Gastroesophageal sphincter (tissue), 4 donors: Measurements from ENCODE around the gene COX7B. TPM values are rescaled to one million over a fixed set of nuclear protein-coding genes. Genes with fewer than 3 reads are reported as not detected.
"Not testable (repeated sequence)": the region's sequence is repeated elsewhere in the genome, so short reads cannot be mapped to it uniquely, and the experiment has no call there.

Experiments
- ATAC-seq: fragments of 150-250 bp; one replicate; pipeline ENCODE4 v1.9.1; 2016; ENCODE audit warnings: mild to moderate bottlenecking, moderate library complexity
- H3K27ac ChIP-seq, 4 donors: fragments of 200-600 bp; sonication (generic) in 3 of 4; 1 replicate in 3 of 4; 2 replicates in 1 of 4; pipeline ENCODE4 v1.5.1; 2016 to 2019
- H3K27me3 ChIP-seq: fragments of 200-600 bp; sonication (generic); one replicate; pipeline ENCODE4 v1.5.1; 2019
- H3K36me3 ChIP-seq, 2 donors: fragments of 200-600 bp; sonication (generic); one replicate each; pipeline ENCODE4 v1.5.1; 2019; ENCODE audit warnings: control low read depth in 1 of 2
- H3K4me1 ChIP-seq, 3 donors: fragments of 200-600 bp; sonication (generic); 1 replicate in 2 of 3; 2 replicates in 1 of 3; pipeline ENCODE4 v1.5.1; 2016 to 2019; ENCODE audit warnings: control low read depth in 2 of 3
- H3K4me3 ChIP-seq, 2 donors: fragments of 200-600 bp; sonication (generic); one replicate each; pipeline ENCODE4 v1.5.1; 2019; ENCODE audit warnings: mild to moderate bottlenecking in 1 of 2, moderate library complexity in 1 of 2
- H3K9me3 ChIP-seq, 3 donors: fragments of 200-600 bp; sonication (generic); one replicate each; pipeline ENCODE4 v1.5.1; 2017 to 2019; ENCODE audit warnings: control low read depth in 2 of 3
- CTCF ChIP-seq, 4 experiments: fragments of 200-600 bp in 2 of 4; fragments of 450-650 bp in 2 of 4; sonication (generic) in 1 of 4; IDR thresholded peaks; one replicate each; pipeline ENCODE4 v1.5.1; 2017 to 2019; ENCODE audit warnings: antibody characterized with exemption in 4 of 4, mild to moderate bottlenecking in 2 of 4, moderate library complexity in 2 of 4
- EP300 ChIP-seq: sonication (generic); formaldehyde crosslinking; IDR thresholded peaks from one replicate; pipeline ENCODE4 v1.6.1; 2017; ENCODE audit warnings: antibody characterized with exemption, mild to moderate bottlenecking
- POLR2A ChIP-seq, 2 donors: fragments of 450-650 bp; IDR thresholded peaks; one replicate each; pipeline ENCODE4 v1.6.1; 2017; ENCODE audit warnings: antibody characterized with exemption in 2 of 2, mild to moderate bottlenecking in 2 of 2, moderate library complexity in 1 of 2
- POLR2AphosphoS5 ChIP-seq: sonication (generic); formaldehyde crosslinking; IDR thresholded peaks from one replicate; pipeline ENCODE4 v1.6.1; 2017; ENCODE audit warnings: antibody characterized with exemption
- WGBS, 2 donors: methylation state at CpG; one replicate each; pipeline ENCODE4 v1.1.5; 2018; ENCODE audit warnings: low coverage in 1 of 2; 5-methylcytosine and 5-hydroxymethylcytosine counted together
- total RNA-seq, 4 donors: library from RNA; depleted of rRNA; stranded (reverse); fragments of >200 nt; gene quantifications; one replicate each; pipeline ENCODE4 v1.1.0, GENCODE V29; 2016

The COX7B gene
- total RNA-seq, 4 donors from 2014 or later: 338 to 504 (median 366) TPM

GRCh38 chrX:77938083-77938680, 38.9 kb downstream of the COX7B start:
- H3K36me3 ChIP-seq: no peaks in the 10 kb centered on the region
- peaks cover 0 to 12% (median 0%) of the 10 kb centered on the region in 3 donors for H3K4me1 ChIP-seq
- no peaks in the 10 kb centered on the region for H3K9me3 ChIP-seq
- 56 to 77% methylated on average over 4 of the region's 4 CpGs for WGBS, 2 donors
- ATAC-seq: no peak
- H3K27me3 ChIP-seq: no peaks in the 10 kb centered on the region
- H3K27ac ChIP-seq: no peak overlapping the region
- TF ChIP-seq EP300: no peak
- TF ChIP-seq POLR2A (IDR thresholded peaks at IDR 0.05): no peak
- TF ChIP-seq CTCF (IDR thresholded peaks at IDR 0.05): no peak
- TF ChIP-seq POLR2AphosphoS5: no peak
- H3K4me3 ChIP-seq: no peak overlapping the region

- H3K27me3 ChIP-seq, H3K9me3 ChIP-seq, ATAC-seq, H3K4me3 ChIP-seq, H3K27ac ChIP-seq, H3K36me3 ChIP-seq: not testable (repeated sequence)
- peaks cover 0 to 11% (median 0%) of the 10 kb centered on the region in 3 donors for H3K4me1 ChIP-seq
- WGBS, 2 donors: 80 to 100% methylated on average over 1 to 4 of the region's 6 CpGs
These were observed 45.8 kb downstream of the COX7B start for GRCh38 chrX:77945031-77945430.

- Histone ChIP-seq H3K36me3 (no peaks in the 10 kb centered on the region), H3K4me3 (no peak overlapping the region), H3K27me3 (no peaks in the 10 kb centered on the region), H3K9me3 (no peaks in the 10 kb centered on the region), H3K27ac (no peak overlapping the region), H3K4me1 (peaks cover 0 to 17% (median 0%) of the 10 kb centered on the region in 3 donors)
- 62 to 91% methylated on average over 4 of the region's 7 CpGs for WGBS, 2 donors
- TF ChIP-seq POLR2AphosphoS5 (no peak), CTCF (IDR thresholded peaks at IDR 0.05) (no peak), EP300 (no peak), POLR2A (IDR thresholded peaks at IDR 0.05) (no peak)
- ATAC-seq: no peak
These were observed 46.8 kb downstream of the COX7B start for GRCh38 chrX:77945910-77946545.

- Histone ChIP-seq H3K27me3 (no peaks in the 10 kb centered on the region), H3K4me1 (peaks cover 0 to 19% (median 0%) of the 10 kb centered on the region in 3 donors), H3K4me3 (no peak overlapping the region), H3K27ac (no peak overlapping the region), H3K36me3 (no peaks in the 10 kb centered on the region), H3K9me3 (no peaks in the 10 kb centered on the region)
- TF ChIP-seq POLR2AphosphoS5: no peak
- no peak for TF ChIP-seq POLR2A (IDR thresholded peaks at IDR 0.05)
- TF ChIP-seq CTCF (IDR thresholded peaks at IDR 0.05): no peak
- no peak for TF ChIP-seq EP300
- WGBS, 2 donors: 62 to 75% methylated on average over 2 of the region's 2 CpGs
- ATAC-seq: no peak
These were observed 47.3 kb downstream of the COX7B start for GRCh38 chrX:77946571-77946970.

GRCh38 chrX:77949840-77950239, 50.6 kb downstream of the COX7B start:
- no peak for TF ChIP-seq CTCF (IDR thresholded peaks at IDR 0.05)
- TF ChIP-seq POLR2A (IDR thresholded peaks at IDR 0.05): no peak
- no peak for ATAC-seq
- no peaks in the 10 kb centered on the region for H3K36me3 ChIP-seq
- peak overlapping the region in 3 of 4 donors; percentile 37 to 62 (median 45) for H3K27ac ChIP-seq
- no peaks in the 10 kb centered on the region for H3K9me3 ChIP-seq
- H3K4me3 ChIP-seq: no peak overlapping the region
- H3K27me3 ChIP-seq: no peaks in the 10 kb centered on the region
- peaks cover 0 to 35% (median 0%) of the 10 kb centered on the region in 3 donors for H3K4me1 ChIP-seq
- 60 to 83% methylated on average over 1 to 2 of the region's 2 CpGs for WGBS, 2 donors
